HG03575 (cell line): Measurements from ENCODE around the gene OBSL1.

Experiments
- ATAC-seq: cut with Tn5 transposase; IDR thresholded peaks from one replicate; pipeline ENCODE4 v1.9.1; 2021; ENCODE audit not compliant: unreplicated experiment, insufficient number of reproducible peaks, low FRiP score; ENCODE audit errors: extremely low read depth

Gene OBSL1

GRCh38 chr2:219539926-219540678 lies 31.2 kb downstream of the OBSL1 start:
- no peak for ATAC-seq

- ATAC-seq: no peak
These were observed 32.2 kb downstream of the OBSL1 start for GRCh38 chr2:219538956-219539788.

DNA sequence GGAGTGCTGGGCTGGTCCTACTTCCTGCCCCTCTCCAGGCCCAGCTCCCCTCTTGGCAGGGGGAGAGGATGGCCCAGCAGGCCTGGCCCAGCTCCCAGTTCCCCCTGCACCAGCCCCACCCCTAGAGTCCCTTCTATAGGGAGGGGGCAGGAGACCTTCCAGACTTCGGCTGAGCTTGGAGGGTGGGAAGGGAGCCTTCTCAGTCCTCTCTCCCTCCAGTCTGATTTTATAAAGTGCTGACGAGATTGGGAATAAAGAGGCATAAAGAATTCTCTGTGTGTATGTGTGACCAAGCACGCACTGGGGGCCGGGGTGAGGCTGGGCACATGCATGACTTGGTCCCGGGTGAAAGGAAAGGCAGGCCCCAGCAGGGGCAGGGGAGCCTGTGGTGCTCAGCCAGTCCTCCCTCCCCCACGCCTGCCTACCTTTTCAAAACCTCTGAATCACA lies 32.8 kb downstream of the OBSL1 start:
- ATAC-seq: no peak

GRCh38 chr2:219537657-219538488 lies 33.5 kb downstream of the OBSL1 start:
- ATAC-seq: no peak

GRCh38 chr2:219536967-219537366 lies 34.4 kb downstream of the OBSL1 start:
- ATAC-seq: no peak

GRCh38 chr2:219536425-219536824 lies 34.9 kb downstream of the OBSL1 start:
- no peak for ATAC-seq

GRCh38 chr2:219533930-219534661 lies 37.2 kb downstream of the OBSL1 start:
- ATAC-seq: no peak

GRCh38 chr2:219532378-219532649 lies 39.0 kb downstream of the OBSL1 start:
- ATAC-seq: no peak

DNA sequence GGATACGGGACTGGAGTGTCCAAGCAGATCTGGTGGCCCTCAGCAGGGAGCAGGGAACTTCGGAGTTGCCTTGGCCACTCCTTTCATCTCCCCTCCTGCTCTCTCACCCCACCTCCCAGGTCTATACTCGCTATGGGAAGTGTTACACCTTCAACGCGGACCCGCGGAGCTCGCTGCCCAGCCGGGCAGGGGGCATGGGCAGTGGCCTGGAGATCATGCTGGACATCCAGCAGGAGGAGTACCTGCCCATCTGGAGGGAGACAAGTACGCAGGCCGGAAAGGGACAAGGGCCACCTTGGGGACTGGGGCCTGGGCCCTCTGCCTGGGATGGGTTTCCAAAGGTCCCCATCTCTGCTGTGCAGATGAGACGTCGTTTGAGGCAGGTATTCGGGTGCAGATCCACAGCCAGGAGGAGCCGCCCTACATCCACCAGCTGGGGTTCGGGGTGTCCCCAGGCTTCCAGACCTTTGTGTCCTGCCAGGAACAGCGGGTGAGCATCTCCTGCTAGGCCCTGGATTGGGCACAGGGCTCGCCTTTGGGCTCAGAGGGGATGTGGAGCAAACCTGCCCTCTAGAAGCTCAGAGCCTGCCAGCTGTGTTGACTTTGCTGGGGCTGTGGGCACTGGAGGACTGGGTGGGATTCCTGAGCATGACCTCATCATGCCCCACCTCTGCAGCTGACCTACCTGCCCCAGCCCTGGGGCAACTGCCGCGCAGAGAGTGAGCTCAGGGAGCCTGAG lies 39.5 kb downstream of the OBSL1 start:
- no peak for ATAC-seq

GRCh38 chr2:219530048-219530963 lies 41.0 kb downstream of the OBSL1 start:
- ATAC-seq: peak; percentile 84

GRCh38 chr2:219527472-219527871 lies 43.9 kb downstream of the OBSL1 start:
- ATAC-seq: no peak

- no peak for ATAC-seq
These were observed 44.3 kb downstream of the OBSL1 start for GRCh38 chr2:219527076-219527394.

DNA sequence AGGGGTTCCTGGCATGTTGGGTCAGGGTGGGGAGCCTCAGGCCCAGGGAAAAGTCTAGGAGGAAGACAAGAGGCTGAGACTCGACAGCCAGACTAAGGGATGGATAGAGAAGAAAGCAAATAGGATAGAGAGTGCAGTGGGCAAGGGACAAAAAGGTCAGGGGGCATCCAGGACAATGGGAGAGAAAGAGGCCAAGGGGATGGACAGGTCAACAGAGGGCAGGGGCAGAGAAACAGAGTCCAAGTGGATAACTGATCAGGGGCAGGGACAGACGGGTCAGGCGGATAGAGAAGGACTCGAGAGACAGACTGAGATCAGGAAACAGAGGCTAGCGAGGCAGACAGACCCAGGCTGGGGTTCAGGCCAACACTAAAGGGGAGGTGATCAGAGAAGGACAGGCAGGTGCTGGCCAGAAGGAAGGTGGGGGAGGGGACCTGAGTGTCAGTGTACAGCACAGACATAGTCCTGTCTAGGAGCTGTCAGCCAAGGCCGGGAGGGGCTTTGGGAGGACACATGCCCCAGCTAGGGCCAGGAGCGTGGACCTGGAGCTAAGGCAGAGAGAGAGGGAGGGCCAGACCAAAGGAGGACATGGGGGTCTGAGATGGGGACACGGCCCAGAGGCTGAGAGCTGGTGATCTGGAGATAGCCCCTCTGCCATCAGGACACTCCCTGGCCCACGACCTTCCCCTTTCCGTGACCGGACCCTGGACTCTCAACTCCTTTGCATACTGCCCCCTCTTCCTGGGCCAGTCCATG lies 44.8 kb downstream of the OBSL1 start:
- ATAC-seq: no peak

DNA sequence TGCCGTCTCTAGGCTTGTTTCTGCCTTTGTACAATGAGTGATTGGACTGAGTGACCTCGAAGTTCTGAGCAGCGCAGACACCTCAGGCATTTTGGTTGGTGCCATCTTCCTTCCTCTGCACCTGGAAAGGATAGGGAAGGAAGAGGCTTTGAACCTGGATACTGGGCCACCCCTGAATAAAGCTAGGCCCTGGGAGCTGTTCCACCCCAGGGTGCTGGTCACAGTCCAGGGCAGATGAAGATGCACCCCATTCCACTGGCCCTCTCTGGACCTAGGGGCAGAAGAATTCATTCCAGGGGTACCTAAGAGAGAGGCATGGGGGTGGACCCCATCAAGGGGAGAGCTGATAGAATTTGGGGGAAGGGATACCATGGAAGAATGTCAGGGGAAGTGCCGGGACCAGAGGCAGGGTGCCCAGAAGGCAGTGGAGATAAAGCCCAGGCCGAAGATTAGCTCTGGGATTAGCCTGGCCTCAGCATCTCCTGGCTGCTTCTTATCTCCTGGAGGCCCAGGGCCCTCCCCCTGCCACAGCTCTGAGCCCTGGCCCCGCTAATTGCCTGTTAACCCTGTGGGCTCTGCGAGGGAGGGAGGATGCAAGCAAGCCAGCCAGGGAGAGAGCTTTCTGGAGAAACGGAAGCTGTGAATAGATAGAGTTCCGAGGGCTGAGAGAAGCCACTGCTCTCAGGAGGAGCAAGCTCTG lies 45.7 kb downstream of the OBSL1 start:
- no peak for ATAC-seq

DNA sequence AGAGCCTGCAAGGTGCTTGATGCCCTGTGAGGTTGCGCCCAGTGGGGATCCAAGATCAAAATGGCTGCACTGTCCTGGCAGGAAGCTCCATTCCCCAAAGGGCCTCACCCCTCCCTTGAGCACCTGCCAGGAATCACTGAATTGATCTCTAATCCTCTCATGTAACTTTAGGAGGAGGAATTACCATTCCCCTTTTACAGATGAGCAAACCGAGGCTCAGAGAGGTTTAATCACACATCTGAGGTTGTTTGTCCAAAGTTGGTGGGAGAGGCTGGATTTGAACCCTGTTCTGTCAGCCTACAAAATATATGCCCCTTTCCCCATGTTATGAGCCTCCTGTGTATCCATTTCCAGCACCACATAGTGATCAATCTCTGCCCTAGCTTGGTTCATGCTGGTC lies 46.5 kb downstream of the OBSL1 start:
- no peak for ATAC-seq

GRCh38 chr2:219523031-219523671 lies 48.2 kb downstream of the OBSL1 start:
- no peak for ATAC-seq
